Hematopoietic multipotent progenitor cell treated with erythropoietin and hydrocortisone succinate and interleukin-3 and kit ligand, for 8 days (in vitro differentiated cells): ENCODE results near the gene ARPC2.

ENCODE experiments used
- DNase-seq: peaks from one replicate; pipeline ENCODE4 v3.0.0-alpha.2; 2015

The ARPC2 gene

GRCh38 chr2:218291318-218292047, 74.5 kb downstream of the ARPC2 start:
- peak; percentile 39 for DNase-seq

GRCh38 chr2:218292048-218293014, 75.3 kb downstream of the ARPC2 start, which contains the start of gene TMBIM1:
Gene TMBIM1 (minus strand): TSS chr2:218292503. CDS start chr2:218282141, 10,362 bp downstream.
- DNase-seq: peak; percentile 81

- DNase-seq: no peak
These were observed 76.9 kb downstream of the ARPC2 start for GRCh38 chr2:218293715-218294429.

- DNase-seq: no peak
These were observed 77.5 kb downstream of the ARPC2 start for GRCh38 chr2:218294430-218295022.

GRCh38 chr2:218295029-218295428, 78.0 kb downstream of the ARPC2 start:
- no peak for DNase-seq

GRCh38 chr2:218296200-218296599, 79.2 kb downstream of the ARPC2 start:
- DNase-seq: no peak

- peak; percentile 63 for DNase-seq
These were observed 79.9 kb downstream of the ARPC2 start for GRCh38 chr2:218296847-218297246.

- no peak for DNase-seq
These were observed 81.4 kb downstream of the ARPC2 start for GRCh38 chr2:218298314-218298875.

- no peak for DNase-seq
These were observed 83.2 kb downstream of the ARPC2 start for GRCh38 chr2:218300141-218300540.

GRCh38 chr2:218301176-218301819, 84.3 kb downstream of the ARPC2 start:
- DNase-seq: peak; percentile 94
